ENCODE measurements around the gene CNOT2. TPM values are rescaled to one million over a fixed set of nuclear protein-coding genes. Genes with fewer than 3 reads are reported as not detected.

CNOT2 gene
- total RNA-seq, 3 donors from 2014 or later (not counting 1 experiment from before 2014, with no cell fraction given), result 160 to 178 (median 173) TPM

DNA sequence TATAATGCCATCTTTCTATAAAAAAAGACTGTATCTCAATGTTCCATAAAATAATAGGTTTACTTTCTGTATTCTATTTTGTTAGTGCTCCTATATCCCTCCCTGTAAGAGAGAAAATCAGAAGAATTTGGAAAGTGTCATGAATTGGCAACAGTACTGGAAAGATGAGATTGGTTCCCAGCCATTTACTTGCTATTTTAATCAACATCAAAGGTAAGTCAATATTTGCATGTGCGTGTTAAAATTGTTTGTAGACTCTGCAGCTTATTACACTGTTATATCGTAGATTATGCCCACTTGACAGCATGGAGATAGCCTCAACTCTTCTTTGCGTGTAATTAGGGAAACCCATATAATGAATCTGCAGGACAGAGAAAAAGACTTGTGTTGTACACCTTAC is 156.9 kb downstream of the CNOT2 start:
- WGBS (ENCODE audit: insufficient coverage), result 96% methylated on average over 3 of the region's 3 CpGs

DNA sequence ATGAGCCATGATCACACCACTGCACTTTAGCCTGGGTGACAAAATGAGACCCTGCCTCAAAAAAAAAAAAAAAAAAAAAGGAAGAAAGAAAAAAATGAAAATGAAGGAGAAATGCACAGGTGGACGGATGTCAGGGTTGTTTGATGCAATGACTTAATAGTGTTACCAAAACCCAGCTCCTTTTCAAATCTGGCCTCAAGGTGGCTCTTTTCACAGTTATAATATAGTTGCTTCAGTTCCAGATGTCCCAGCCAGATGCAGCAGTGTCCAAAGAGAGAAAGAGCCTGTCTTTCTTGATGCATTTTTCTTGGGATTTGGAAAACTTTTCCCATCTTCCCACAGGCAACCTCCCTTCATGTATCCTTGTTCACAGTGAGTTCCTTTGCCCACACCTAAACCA is 159.4 kb downstream of the CNOT2 start:
- intact Hi-C loops (cut with micrococcal nuclease), result no loop called here
- no peak overlapping the region for H3K4me3 Mint-ChIP-seq
- H3K27me3 Mint-ChIP-seq (ENCODE audit: low read depth in 2 of 2), result peaks cover 0 to 5% of the 10 kb centered on the region in 2 donors
- Histone ChIP-seq H3K4me1 (ENCODE audit: control insufficient read depth, insufficient read depth, low read length) (no peaks in the 10 kb centered on the region), H3K27me3 (ENCODE audit: control insufficient read depth, insufficient read depth, low read length) (no peaks in the 10 kb centered on the region), H3K4me3 (ENCODE audit: low read length) (no peak overlapping the region), H3K36me3 (ENCODE audit: control insufficient read depth, insufficient read depth, low read length) (no peaks in the 10 kb centered on the region), H3K9me3 (ENCODE audit: control insufficient read depth, insufficient read depth, low read length) (no peaks in the 10 kb centered on the region), H3K27ac (ENCODE audit: low read length) (no peak overlapping the region)
- TF ChIP-seq, protein P1, sequence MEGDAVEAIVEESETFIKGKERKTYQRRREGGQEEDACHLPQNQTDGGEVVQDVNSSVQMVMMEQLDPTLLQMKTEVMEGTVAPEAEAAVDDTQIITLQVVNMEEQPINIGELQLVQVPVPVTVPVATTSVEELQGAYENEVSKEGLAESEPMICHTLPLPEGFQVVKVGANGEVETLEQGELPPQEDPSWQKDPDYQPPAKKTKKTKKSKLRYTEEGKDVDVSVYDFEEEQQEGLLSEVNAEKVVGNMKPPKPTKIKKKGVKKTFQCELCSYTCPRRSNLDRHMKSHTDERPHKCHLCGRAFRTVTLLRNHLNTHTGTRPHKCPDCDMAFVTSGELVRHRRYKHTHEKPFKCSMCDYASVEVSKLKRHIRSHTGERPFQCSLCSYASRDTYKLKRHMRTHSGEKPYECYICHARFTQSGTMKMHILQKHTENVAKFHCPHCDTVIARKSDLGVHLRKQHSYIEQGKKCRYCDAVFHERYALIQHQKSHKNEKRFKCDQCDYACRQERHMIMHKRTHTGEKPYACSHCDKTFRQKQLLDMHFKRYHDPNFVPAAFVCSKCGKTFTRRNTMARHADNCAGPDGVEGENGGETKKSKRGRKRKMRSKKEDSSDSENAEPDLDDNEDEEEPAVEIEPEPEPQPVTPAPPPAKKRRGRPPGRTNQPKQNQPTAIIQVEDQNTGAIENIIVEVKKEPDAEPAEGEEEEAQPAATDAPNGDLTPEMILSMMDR (IDR thresholded peaks at IDR 0.05), result no peak
- H3K36me3 Mint-ChIP-seq, result no peaks in the 10 kb centered on the region
- WGBS (ENCODE audit: insufficient coverage), result no CpG with 5 or more reads among the region's 1 CpG
- H3K9me3 Mint-ChIP-seq, result no peaks in the 10 kb centered on the region
- ATAC-seq, result no peak
- no peak for DNase-seq
- no peaks in the 10 kb centered on the region for H3K4me1 Mint-ChIP-seq
- no peak overlapping the region for H3K27ac Mint-ChIP-seq

More for the DNA sequence above, 156.9 kb downstream of the CNOT2 start:
- Mint-ChIP-seq H3K36me3 (no peaks in the 10 kb centered on the region), H3K4me3 (no peak overlapping the region), H3K4me1 (no peaks in the 10 kb centered on the region), H3K27me3 (ENCODE audit: low read depth in 2 of 2) (peaks cover 0 to 5% of the 10 kb centered on the region in 2 donors), H3K27ac (no peak overlapping the region), H3K9me3 (no peaks in the 10 kb centered on the region)
- H3K4me3 ChIP-seq (ENCODE audit: low read length), result no peak overlapping the region
- no peaks in the 10 kb centered on the region for H3K4me1 ChIP-seq (ENCODE audit: control insufficient read depth, insufficient read depth, low read length)
- no peaks in the 10 kb centered on the region for H3K36me3 ChIP-seq (ENCODE audit: control insufficient read depth, insufficient read depth, low read length)
- H3K27ac ChIP-seq (ENCODE audit: low read length), result no peak overlapping the region
- intact Hi-C loops (cut with micrococcal nuclease), result no loop called here
- H3K27me3 ChIP-seq (ENCODE audit: control insufficient read depth, insufficient read depth, low read length), result no peaks in the 10 kb centered on the region
- no peak for ATAC-seq
- TF ChIP-seq, protein P1 (IDR thresholded peaks at IDR 0.05), result no peak
- DNase-seq, result no peak
- H3K9me3 ChIP-seq (ENCODE audit: control insufficient read depth, insufficient read depth, low read length), result no peaks in the 10 kb centered on the region

DNA sequence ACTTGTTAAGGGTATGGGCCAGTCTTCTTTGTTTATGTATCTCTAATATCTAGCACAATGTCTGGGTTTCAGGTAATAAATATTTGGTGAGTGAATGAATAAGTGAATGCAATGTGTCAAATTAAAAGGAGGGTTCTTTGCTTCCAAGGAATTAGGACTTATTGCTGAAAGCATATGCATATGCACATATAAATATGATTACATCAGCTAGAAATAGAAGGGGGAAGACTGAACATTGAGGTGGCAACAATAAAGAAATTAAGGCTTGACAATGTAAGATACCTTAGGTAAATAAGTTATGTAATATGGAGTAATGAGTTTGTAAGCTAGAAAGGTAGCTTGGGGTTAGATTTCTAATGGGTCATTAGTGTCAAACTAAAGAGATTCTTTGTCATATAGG is 160.6 kb downstream of the CNOT2 start:
- TF ChIP-seq, protein P1 (IDR thresholded peaks at IDR 0.05), result no peak
- Histone ChIP-seq H3K36me3 (ENCODE audit: control insufficient read depth, insufficient read depth, low read length) (no peaks in the 10 kb centered on the region), H3K4me3 (ENCODE audit: low read length) (no peak overlapping the region), H3K27ac (ENCODE audit: low read length) (no peak overlapping the region), H3K27me3 (ENCODE audit: control insufficient read depth, insufficient read depth, low read length) (no peaks in the 10 kb centered on the region), H3K9me3 (ENCODE audit: control insufficient read depth, insufficient read depth, low read length) (no peaks in the 10 kb centered on the region), H3K4me1 (ENCODE audit: control insufficient read depth, insufficient read depth, low read length) (no peaks in the 10 kb centered on the region)
- H3K4me1 Mint-ChIP-seq, result no peaks in the 10 kb centered on the region
- H3K9me3 Mint-ChIP-seq, result no peaks in the 10 kb centered on the region
- intact Hi-C loops (cut with micrococcal nuclease), result no loop called here
- no peak overlapping the region for H3K4me3 Mint-ChIP-seq
- ATAC-seq (no peak), DNase-seq (no peak)
- no peaks in the 10 kb centered on the region for H3K36me3 Mint-ChIP-seq
- peaks cover 0 to 3% of the 10 kb centered on the region in 2 donors for H3K27me3 Mint-ChIP-seq (ENCODE audit: low read depth in 2 of 2)
- no peak overlapping the region for H3K27ac Mint-ChIP-seq

Other genes starting within 250 kb of the CNOT2 start
- gene KCNMB4, start 122.9 kb downstream of the CNOT2 start, total RNA-seq, result under 1 TPM in 1 of 3 donors, not detected in 2; 0.43 TPM